B cell (primary cell): ENCODE data around the gene FSCN2. TPM values are rescaled to one million over a fixed set of nuclear protein-coding genes. Genes with fewer than 3 reads are reported as not detected.

Experiments
- ATAC-seq: fragments of 200-7000 bp; cut with Tn5 transposase; one replicate; pipeline ENCODE4 v1.10.0; 2021; ENCODE audit warnings: low read depth, mild to moderate bottlenecking, moderate number of reproducible peaks, moderate library complexity
- CTCF ChIA-PET: fragments of 350-600 bp; sonication (Branson Sonifier 250); formaldehyde crosslinking; loops from one replicate; lab custom pipeline; 2021; ENCODE audit warnings: antibody characterized with exemption, inconsistent platforms; lab: Charles Lee
- POLR2A ChIA-PET: fragments of 350-600 bp; sonication (Branson Sonifier 250); formaldehyde crosslinking; loops from one replicate; lab custom pipeline; 2021; ENCODE audit warnings: antibody characterized with exemption; lab: Charles Lee
- DNase-seq: peaks from one replicate; pipeline ENCODE4 v3.0.0; 2013
- H2AFZ ChIP-seq: 2 replicates; pipeline ENCODE4 v1.6.1; 2012; ENCODE audit warnings: mild to moderate bottlenecking, low read depth, low read length; ENCODE audit not compliant: insufficient read depth, poor library complexity, severe bottlenecking
- H3K27ac ChIP-seq, 2 donors: 1 replicate in 1 of 2; 2 replicates in 1 of 2; pipeline ENCODE4 v1.5.1; 2012 to 2013; ENCODE audit warnings: low read length in 2 of 2, mild to moderate bottlenecking in 2 of 2, moderate library complexity in 1 of 2
- H3K27me3 ChIP-seq, 4 experiments: fragments of 200-600 bp in 1 of 4; sonication (generic) in 1 of 4; replicated peaks in 1 of 4; 1 replicate in 2 of 4; 2 replicates in 2 of 4; pipeline versions ENCODE4 v1.6.1 to v1.7.0; 2013 to 2016; ENCODE audit warnings: low read length in 3 of 4, mild to moderate bottlenecking in 2 of 4, mixed read lengths in 1 of 4, moderate library complexity in 1 of 4; ENCODE audit not compliant: insufficient read depth in 4 of 4, control insufficient read depth in 3 of 4; ENCODE audit errors: control extremely low read depth in 1 of 4
- H3K36me3 ChIP-seq, 2 experiments: replicated peaks in 1 of 2; 1 replicate in 1 of 2; 2 replicates in 1 of 2; pipeline versions ENCODE4 v1.6.1 to v1.7.1; 2013; ENCODE audit warnings: low read length in 1 of 2; ENCODE audit not compliant: insufficient read depth in 2 of 2, control insufficient read depth in 1 of 2; ENCODE audit errors: control extremely low read depth in 1 of 2, extremely low read depth in 1 of 2
- H3K4me1 ChIP-seq, 2 donors: fragments of 200-600 bp in 1 of 2; sonication (generic) in 1 of 2; 1 replicate in 1 of 2; 2 replicates in 1 of 2; pipeline versions ENCODE4 v1.5.1 to v1.6.1; 2013 to 2017; ENCODE audit warnings: low read length in 2 of 2; ENCODE audit not compliant: control insufficient read depth in 2 of 2, insufficient read depth in 2 of 2
- H3K4me2 ChIP-seq: replicated peaks from 2 replicates; pipeline ENCODE3; 2012; ENCODE audit warnings: mild to moderate bottlenecking, low read depth, low read length; ENCODE audit not compliant: poor library complexity, severe bottlenecking
- H3K4me3 ChIP-seq, 5 experiments: fragments of 200-600 bp in 1 of 5; sonication (generic) in 1 of 5; 1 replicate in 3 of 5; 2 replicates in 2 of 5; pipeline versions ENCODE4 v1.5.1 to v1.7.0; 2011 to 2016; ENCODE audit warnings: low read length in 4 of 5, mild to moderate bottlenecking in 4 of 5, low read depth in 2 of 5, control low read depth in 1 of 5, moderate library complexity in 1 of 5; ENCODE audit not compliant: insufficient read depth in 1 of 5; ENCODE audit errors: control extremely low read depth in 1 of 5, extremely low read depth in 1 of 5
- H3K79me2 ChIP-seq: fragments of 200-600 bp; sonication (generic); one replicate; pipeline ENCODE4 v1.6.0; 2016; ENCODE audit warnings: low read length; ENCODE audit not compliant: control insufficient read depth, insufficient read depth
- H3K9ac ChIP-seq: fragments of 200-600 bp; sonication (generic); 2 replicates; pipeline ENCODE4 v1.6.1; 2017; ENCODE audit warnings: mild to moderate bottlenecking, low read length, moderate library complexity
- H3K9me3 ChIP-seq, 3 donors: one replicate each; pipeline versions ENCODE4 v1.6.1 to v1.7.1; 2013; ENCODE audit warnings: low read length in 2 of 3; ENCODE audit not compliant: control insufficient read depth in 2 of 3, insufficient read depth in 1 of 3; ENCODE audit errors: control extremely low read depth in 1 of 3
- H4K20me1 ChIP-seq: 2 replicates; pipeline ENCODE4 v1.6.0; 2012; ENCODE audit warnings: mild to moderate bottlenecking, low read length; ENCODE audit not compliant: insufficient read depth, control insufficient read depth, poor library complexity, severe bottlenecking
- H3K27ac Mint-ChIP-seq: one replicate; pipeline ENCODE4 v1.8.0; 2021; ENCODE audit warnings: mixed read lengths
- H3K27me3 Mint-ChIP-seq: one replicate; pipeline ENCODE4 v1.8.0; 2021; ENCODE audit warnings: mixed read lengths
- H3K4me1 Mint-ChIP-seq: one replicate; pipeline ENCODE4 v1.8.0; 2021; ENCODE audit warnings: mixed read lengths
- H3K4me3 Mint-ChIP-seq: one replicate; pipeline ENCODE4 v1.8.0; 2021; ENCODE audit warnings: mixed read lengths
- H3K9me3 Mint-ChIP-seq: one replicate; pipeline ENCODE4 v1.8.0; 2022; ENCODE audit warnings: mixed read lengths; ENCODE audit not compliant: insufficient read depth
- CTCF ChIP-seq: fragments of 200-600 bp; IDR thresholded peaks from one replicate; pipeline ENCODE4 v1.8.0; 2022; ENCODE audit warnings: antibody characterized with exemption, mild to moderate bottlenecking
- EZH2 ChIP-seq: IDR thresholded peaks from 2 replicates; pipeline ENCODE4 v1.6.1; 2012; ENCODE audit warnings: borderline replicate concordance, low read depth, mild to moderate bottlenecking, moderate library complexity, low read length; ENCODE audit not compliant: insufficient read depth, poor library complexity, severe bottlenecking
- WGBS: methylation state at CpG from one replicate; pipeline ENCODE4 v1.1.5; 2013; ENCODE audit warnings: missing lambda C conversion rate; ENCODE audit not compliant: insufficient coverage; 5-methylcytosine and 5-hydroxymethylcytosine counted together
- intact Hi-C: fragments of 100-400 bp; cut with micrococcal nuclease; formaldehyde crosslinking; loops from one replicate; pipeline ENCODE4 v1.10.0; 2022
- polyA plus RNA-seq: library from polyadenylated mRNA; depleted of rRNA; stranded (reverse); fragments of >200 nt; gene quantifications from 2 replicates; pipeline ENCODE4 v1.2.3, GENCODE V29; 2012
- total RNA-seq, 2 donors: library from RNA; stranded (reverse); fragments of 120-200 nt in 1 of 2; gene quantifications; 1 replicate in 1 of 2; 2 replicates in 1 of 2; pipeline versions ENCODE4 v1.2.3 to v1.2.4, GENCODE V29; 2013 to 2022

Gene FSCN2
- total and polyA plus RNA-seq, 2 donors (not counting 1 experiment from before 2014, with no cell fraction given) = 6.3 to 12.0 TPM

- peak overlapping the region; percentile 99 for H3K4me2 ChIP-seq
- no peaks in the 10 kb centered on the region for H3K27me3 ChIP-seq
- DNase-seq (peak; percentile 71), ATAC-seq (peak; percentile 1)
- CTCF ChIA-PET = interaction anchor here (1.3 to 2.1 kb wide), 10 partner anchors 11 to 259 kb away, joined by 3 to 8 read pairs (median 6); partner anchors contain the start of genes BAHCC1 and FAAP100
- no peaks in the 10 kb centered on the region for H3K9me3 ChIP-seq
- intact Hi-C loops = loop anchor here (1.0 to 10.0 kb wide), 6 partner anchors 29 to 1715 kb away; partner anchors contain the start of genes CBX8, SLC25A10 and SLC38A10
- peaks cover 41 to 61% of the 10 kb centered on the region in 2 donors for H3K4me1 ChIP-seq
- Mint-ChIP-seq H3K27me3 (no peaks in the 10 kb centered on the region), H3K27ac (peak overlapping the region; percentile 94), H3K4me3 (peak overlapping the region; percentile 97), H3K4me1 (peaks cover 62% of the 10 kb centered on the region), H3K9me3 (no peaks in the 10 kb centered on the region)
- H3K27ac ChIP-seq = peak overlapping the region; percentile 34 to 81
- peak overlapping the region; percentile 71 to 96 (median 86) for H3K4me3 ChIP-seq
- H4K20me1 ChIP-seq = peaks cover 44% of the 10 kb centered on the region
- peaks cover 0 to 42% of the 10 kb centered on the region in 2 experiments for H3K36me3 ChIP-seq
- H3K9ac ChIP-seq = peak overlapping the region; percentile 93
- no peak overlapping the region for H2AFZ ChIP-seq
- peaks cover 59% of the 10 kb centered on the region for H3K79me2 ChIP-seq
- POLR2A ChIA-PET = interaction anchor here (0.6 to 2.6 kb wide), 7 partner anchors 24 to 166 kb away, joined by 3 to 10 read pairs (median 3); partner anchors contain the start of gene BAHCC1
- TF ChIP-seq EZH2 (no peak), CTCF (no peak)
- WGBS = under 1% methylated on average over 62 of the region's 62 CpGs
Observed at GRCh38 chr17:81511804-81512561, 16.2 kb upstream of the FSCN2 start.
